GM18499 (cell line): Measurements from ENCODE around the gene CHST11.
A peak's percentile ranks its signal among the peaks of the same experiment; 100 is the strongest.

ENCODE experiments used
- ATAC-seq: cut with Tn5 transposase; IDR thresholded peaks from one replicate; pipeline ENCODE4 v1.9.1; 2021; ENCODE audit warnings: moderate number of reproducible peaks; ENCODE audit not compliant: insufficient read depth, unreplicated experiment

CHST11 gene

GRCh38 chr12:104659058-104659457, 202.3 kb downstream of the CHST11 start:
- no peak for ATAC-seq

GRCh38 chr12:104662203-104662602, 205.5 kb downstream of the CHST11 start:
- ATAC-seq, result no peak

- no peak for ATAC-seq
Observed at GRCh38 chr12:104662908-104663307, 206.2 kb downstream of the CHST11 start.

- ATAC-seq, result no peak
Observed at GRCh38 chr12:104664351-104664750, 207.6 kb downstream of the CHST11 start.

- ATAC-seq, result no peak
Observed at GRCh38 chr12:104665296-104665695, 208.5 kb downstream of the CHST11 start.

- ATAC-seq, result no peak
Observed at GRCh38 chr12:104667139-104667538, 210.4 kb downstream of the CHST11 start.

- no peak for ATAC-seq
Observed at GRCh38 chr12:104668274-104668718, 211.5 kb downstream of the CHST11 start.

- ATAC-seq, result no peak
Observed at GRCh38 chr12:104669089-104669721, 212.5 kb downstream of the CHST11 start.

- no peak for ATAC-seq
Observed at GRCh38 chr12:104669851-104670337, 213.1 kb downstream of the CHST11 start.

GRCh38 chr12:104670439-104671408, 214.0 kb downstream of the CHST11 start:
- no peak for ATAC-seq

- peak; percentile 57 for ATAC-seq
Observed at GRCh38 chr12:104671409-104672095, 214.8 kb downstream of the CHST11 start.

GRCh38 chr12:104672096-104672445, 215.3 kb downstream of the CHST11 start:
- no peak for ATAC-seq

- no peak for ATAC-seq
Observed at GRCh38 chr12:104672501-104673265, 215.9 kb downstream of the CHST11 start.

- no peak for ATAC-seq
Observed at GRCh38 chr12:104673294-104673693, 216.5 kb downstream of the CHST11 start.

- ATAC-seq, result no peak
Observed at GRCh38 chr12:104673696-104674482, 217.1 kb downstream of the CHST11 start.

GRCh38 chr12:104676636-104677035, 219.9 kb downstream of the CHST11 start:
- no peak for ATAC-seq

- no peak for ATAC-seq
Observed at GRCh38 chr12:104677441-104678089, 220.8 kb downstream of the CHST11 start.

- ATAC-seq, result no peak
Observed at GRCh38 chr12:104680070-104680469, 223.3 kb downstream of the CHST11 start.

- ATAC-seq, result no peak
Observed at GRCh38 chr12:104680491-104680890, 223.7 kb downstream of the CHST11 start.
